ENCODE data around the gene CAPN10.

- TF ChIP-seq CTCF (IDR thresholded peaks at IDR 0.05; ENCODE audit: insufficient read depth, low read length, poor library complexity, severe bottlenecking) (no peak), EZH2phosphoT487 (conservative IDR thresholded peaks at IDR 0.05; ENCODE audit: low read length) (no peak)
These were observed 31.6 kb upstream of the CAPN10 start for GRCh38 chr2:240554767-240555493.

All from SU-DHL-6 (cell line).